Measurements from ENCODE around the gene NPIPA5. TPM values are rescaled to one million over a fixed set of nuclear protein-coding genes. Genes with fewer than 3 reads are reported as not detected.
"Not testable (repeated sequence)": the region's sequence is repeated elsewhere in the genome, so short reads cannot be mapped to it uniquely, and the experiment has no call there.

NPIPA5 gene
- total and polyA plus RNA-seq, 2 of the 13 experiments (the other 11 are each of a cell fraction or from before 2014, with no cell fraction given) = 9.7 to 21.5 TPM

GRCh38 chr16:15395631-15396508, 17.8 kb upstream of the NPIPA5 start, which contains the start of gene MPV17L (continued):
- TF ChIP-seq MXI1 (IDR thresholded peaks at IDR 0.05; ENCODE audit: borderline replicate concordance, low read depth, low read length) (peak; percentile 56; the same call in 1 of the 3 replicates), SOX13 (CRISPR knock-in tag; conservative IDR thresholded peaks at IDR 0.05 in 1 of 2, IDR thresholded peaks at IDR 0.05 in 1 of 2) (0 out of 4 replicates have a peak, but pooled peaks of 1 of the 2 experiments have one; percentile 16), ZNF773 (CRISPR knock-in tag; IDR thresholded peaks at IDR 0.05; ENCODE audit: borderline replicate concordance) (peak; percentile 95; the same call in 1 of the 2 replicates), TFDP1 (CRISPR knock-in tag; IDR thresholded peaks at IDR 0.05; ENCODE audit: borderline replicate concordance) (peak; percentile 59; the same call in 1 of the 2 replicates), ZNF670 (CRISPR knock-in tag; IDR thresholded peaks at IDR 0.05; ENCODE audit: borderline replicate concordance) (peak; percentile 82; the same call in 1 of the 2 replicates), ETV6 (CRISPR knock-in tag; conservative IDR thresholded peaks at IDR 0.05) (peak; percentile 89), ZSCAN12 (CRISPR knock-in tag; IDR thresholded peaks at IDR 0.05) (peak; percentile 82; the same call in 1 of the 2 replicates), REXO4 (CRISPR knock-in tag; IDR thresholded peaks at IDR 0.05; ENCODE audit: borderline replicate concordance) (peak; percentile 72; the same call in 1 of the 2 replicates), ZNF414 (CRISPR knock-in tag; IDR thresholded peaks at IDR 0.05) (peak; percentile 31; the same call in 1 of the 2 replicates), THAP7 (CRISPR knock-in tag; IDR thresholded peaks at IDR 0.05) (0 out of 2 replicates have a peak, but pooled peaks have one; percentile 51), GATA4 (IDR thresholded peaks at IDR 0.05; ENCODE audit: borderline replicate concordance, low read depth) (0 out of 2 replicates have a peak, but pooled peaks have one; percentile 32), ZNF784 (CRISPR knock-in tag; IDR thresholded peaks at IDR 0.05; ENCODE audit: borderline replicate concordance) (peak; percentile 91; the same call in 1 of the 2 replicates), ZNF407 (CRISPR knock-in tag; IDR thresholded peaks at IDR 0.05; ENCODE audit: not compliant biosample characterization) (peak; percentile 62), ZNF160 (CRISPR knock-in tag; IDR thresholded peaks at IDR 0.05) (peak; percentile 77; the same call in 1 of the 2 replicates)
- TF ChIP-seq SOX13 (IDR thresholded peaks at IDR 0.05) = not testable (repeated sequence)

Measured in HepG2 (cell line).